NCI-H2171 (cell line): ENCODE measurements around the gene TTC28.

Source experiments
- DNase-seq: peaks from one replicate; lab custom pipeline; 2025; lab: John Stamatoyannopoulos, UW

The TTC28 gene

DNA sequence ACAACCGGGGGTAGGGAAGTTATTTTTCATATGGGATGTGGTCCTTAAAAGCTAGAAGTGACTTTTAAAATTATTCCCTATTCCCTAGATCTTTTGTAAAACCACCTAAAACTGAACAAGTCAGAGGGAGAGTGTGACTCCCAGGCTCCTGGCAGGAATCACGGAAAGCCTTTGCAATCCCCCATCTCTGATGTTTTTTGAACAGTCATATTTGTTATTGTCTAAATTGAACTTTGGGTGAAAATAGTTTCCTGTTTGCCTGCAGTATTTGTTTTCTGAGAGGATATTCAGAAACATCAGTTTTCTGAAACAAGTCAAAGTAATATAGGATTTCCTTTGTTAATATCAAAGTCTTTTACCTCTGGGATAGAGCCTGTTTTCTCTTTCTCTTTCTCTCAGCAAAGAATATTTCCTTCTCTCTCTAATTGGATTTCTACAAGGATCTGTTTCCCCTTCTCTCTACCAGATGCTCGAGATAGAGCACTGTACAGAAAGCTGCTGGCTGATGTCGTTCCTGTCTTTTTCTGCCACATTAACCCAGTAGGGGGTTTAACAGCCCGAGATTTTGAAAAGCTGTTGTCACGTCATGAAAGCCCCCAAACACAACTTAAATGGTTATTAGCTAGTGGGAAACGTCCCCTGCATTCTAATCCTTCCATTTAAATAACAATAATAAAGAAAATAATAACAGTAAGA lies 628.4 kb downstream of the TTC28 start:
- no peak for DNase-seq

DNA sequence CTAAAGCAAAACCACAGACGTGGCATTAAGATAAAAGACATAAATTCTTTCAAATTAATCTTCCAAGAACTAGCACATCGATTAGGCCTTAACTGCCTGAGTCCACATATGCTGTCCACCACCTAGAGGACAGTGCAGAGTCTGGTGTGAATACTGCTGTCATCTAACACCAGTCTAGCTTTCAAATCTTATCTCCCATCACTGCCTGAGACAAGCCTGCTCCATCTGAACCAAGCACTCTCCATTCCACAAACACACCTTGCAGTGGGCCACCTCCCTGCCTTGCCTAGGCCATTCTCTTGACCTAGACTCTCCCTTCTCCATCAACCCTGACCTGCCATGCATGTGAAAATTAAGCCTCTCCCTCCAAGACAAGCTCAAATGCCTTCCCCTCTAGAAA lies 631.1 kb downstream of the TTC28 start:
- no peak for DNase-seq

DNA sequence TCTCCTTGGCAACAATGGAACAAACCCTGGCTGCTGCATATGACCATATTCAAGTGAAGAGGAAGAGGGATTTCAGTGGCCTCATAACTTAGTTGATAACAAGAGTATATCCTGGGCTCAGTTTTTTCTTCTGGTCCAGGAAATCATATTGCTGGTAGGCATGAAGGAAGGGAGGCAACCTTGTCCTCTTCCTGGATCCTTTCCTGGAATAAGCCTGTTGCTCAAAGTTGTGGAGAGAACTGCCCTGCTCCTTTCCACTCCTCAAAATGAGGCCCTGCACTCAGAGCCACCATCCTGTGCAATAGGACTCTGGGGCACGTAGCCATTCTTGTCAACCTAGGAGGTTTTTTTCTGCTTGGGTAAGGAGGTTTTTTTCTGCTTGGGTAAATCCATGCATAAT lies 631.9 kb downstream of the TTC28 start:
- DNase-seq, result no peak

DNA sequence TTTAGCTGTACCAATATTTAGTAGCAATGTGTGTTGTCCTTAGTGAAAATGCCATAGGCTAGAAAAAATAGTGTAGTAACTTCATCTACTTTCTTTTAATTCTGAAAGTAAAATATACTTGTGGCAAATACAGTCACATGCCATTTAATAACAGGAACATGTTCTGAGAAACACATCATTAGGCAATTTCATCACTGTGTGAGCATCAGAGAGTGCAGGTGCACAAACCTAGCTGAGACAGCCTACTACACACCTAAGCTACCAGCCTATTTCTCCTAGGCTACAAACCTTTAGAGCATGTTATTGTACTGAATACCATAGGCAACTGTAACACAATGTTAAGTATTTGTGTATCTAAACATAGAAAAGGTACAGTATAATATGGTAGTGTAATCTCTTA lies 633.5 kb downstream of the TTC28 start:
- no peak for DNase-seq

- no peak for DNase-seq
Measured at GRCh38 chr22:28044546-28045173, 635.0 kb downstream of the TTC28 start.

GRCh38 chr22:28043266-28043665 lies 636.4 kb downstream of the TTC28 start:
- DNase-seq, result no peak

- DNase-seq, result peak; percentile 100
Measured at GRCh38 chr22:28034760-28035401, 644.8 kb downstream of the TTC28 start.

DNA sequence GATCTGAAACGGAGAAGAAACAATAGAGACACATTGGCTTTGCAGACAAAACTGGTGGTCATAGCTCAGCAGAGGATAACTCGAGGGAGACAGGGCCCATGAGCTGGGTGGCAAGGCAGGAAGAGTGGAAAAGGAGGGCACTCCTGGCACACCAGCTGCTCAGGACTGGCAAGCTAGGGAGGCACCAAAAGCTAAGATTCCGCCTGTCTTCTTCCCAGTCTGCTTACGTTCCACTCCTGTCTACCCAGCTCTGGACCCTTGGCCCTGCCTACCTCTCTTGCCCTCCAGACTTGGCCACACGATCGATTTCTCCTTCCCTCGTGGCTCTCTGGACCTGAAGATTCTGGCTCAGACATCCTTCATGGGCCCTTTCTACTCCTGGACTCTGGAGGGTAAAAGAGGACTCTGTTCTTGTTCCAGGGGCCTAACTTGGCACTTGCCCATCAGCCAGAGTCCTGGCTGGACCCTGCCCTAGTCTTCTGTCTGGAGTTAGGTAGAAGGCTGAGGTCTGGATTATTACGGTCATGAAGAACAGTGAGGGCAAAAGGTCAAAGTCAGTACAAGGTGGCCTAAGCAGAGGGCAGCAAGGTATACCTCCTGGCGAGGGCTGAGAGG lies 645.4 kb downstream of the TTC28 start:
- no peak for DNase-seq

DNA sequence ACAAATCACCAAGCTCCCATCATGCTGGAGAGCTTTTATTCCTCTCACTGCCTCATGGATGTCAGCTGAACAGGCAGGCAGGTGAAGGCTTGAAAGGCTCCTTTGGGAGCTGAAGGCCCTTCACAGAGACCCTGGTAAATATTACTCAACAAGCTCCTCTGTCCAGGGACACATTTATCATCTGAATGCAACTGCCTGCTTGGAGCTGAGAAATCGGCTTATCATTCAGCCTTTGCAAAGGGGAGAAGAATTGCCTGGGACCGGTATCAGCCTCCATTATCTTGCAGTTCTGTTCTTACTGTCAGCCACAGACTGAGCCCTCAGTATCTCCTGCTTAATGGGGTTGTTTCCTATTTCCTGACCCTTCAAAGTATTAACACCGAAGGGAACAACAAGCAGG lies 646.8 kb downstream of the TTC28 start:
- DNase-seq, result no peak

DNA sequence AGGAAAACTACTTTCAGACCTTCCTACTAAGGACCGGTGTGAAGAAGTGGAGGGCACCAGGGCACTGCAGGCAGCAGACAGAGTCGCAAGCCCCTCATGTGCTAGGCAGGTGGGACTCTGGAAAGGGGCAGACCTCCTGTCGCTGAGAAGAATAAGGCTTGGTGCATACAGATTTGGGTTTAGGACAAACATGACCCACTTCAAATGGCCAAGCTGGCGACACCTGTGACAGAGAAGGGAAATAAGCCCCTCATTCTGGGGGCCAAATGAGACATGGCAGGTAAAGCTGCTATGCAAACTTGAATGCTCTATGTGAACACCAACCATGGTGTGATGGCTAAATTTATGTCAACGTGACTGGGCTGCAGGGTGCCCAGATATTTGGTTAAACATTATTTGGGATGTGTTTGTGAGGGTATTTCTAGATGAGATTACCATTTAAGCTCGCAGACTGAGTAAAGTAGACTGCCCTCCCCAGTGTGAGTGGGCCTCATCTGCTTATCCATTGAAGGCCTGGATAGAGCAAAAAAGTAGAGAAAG lies 648.2 kb downstream of the TTC28 start:
- DNase-seq, result no peak

DNA sequence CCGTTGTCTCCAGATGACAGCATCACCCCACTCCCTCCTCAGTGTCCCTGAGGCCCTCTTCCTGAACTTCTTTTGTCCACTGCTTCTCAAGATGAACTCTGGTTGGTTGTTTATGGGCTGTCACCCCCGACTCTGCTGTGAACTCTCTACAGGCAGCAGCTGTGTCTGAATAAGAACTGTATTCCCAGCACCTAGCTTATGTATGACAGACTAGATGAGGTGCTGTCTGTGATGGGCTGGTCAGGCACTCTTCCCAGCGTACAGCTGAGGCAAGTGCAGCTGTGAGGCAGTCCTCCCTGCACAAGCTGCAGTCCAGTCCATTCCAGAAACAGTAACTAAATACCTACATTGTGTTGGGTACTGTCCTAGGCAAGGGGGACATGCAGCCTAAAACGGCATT lies 649.2 kb downstream of the TTC28 start:
- no peak for DNase-seq

DNA sequence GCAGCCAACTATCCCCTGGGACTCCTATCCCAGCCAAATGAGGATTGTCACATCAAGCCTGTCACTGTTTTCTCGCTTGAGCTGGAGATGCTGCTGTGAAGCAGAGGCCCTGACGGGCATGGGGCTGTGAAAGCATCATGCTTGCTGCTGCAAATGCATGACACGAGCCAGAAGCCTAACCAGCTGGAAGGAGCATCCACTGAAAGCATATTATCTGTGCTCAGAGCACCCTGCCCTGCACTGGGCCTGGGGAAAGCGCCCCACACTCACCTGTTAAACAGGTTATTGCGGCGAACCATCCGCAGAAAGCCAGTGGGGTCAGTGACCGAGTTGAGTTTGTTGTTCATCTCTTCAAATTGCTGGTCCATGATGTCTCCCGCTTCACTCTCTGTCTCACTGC lies 649.7 kb downstream of the TTC28 start:
- DNase-seq, result peak; percentile 42

DNA sequence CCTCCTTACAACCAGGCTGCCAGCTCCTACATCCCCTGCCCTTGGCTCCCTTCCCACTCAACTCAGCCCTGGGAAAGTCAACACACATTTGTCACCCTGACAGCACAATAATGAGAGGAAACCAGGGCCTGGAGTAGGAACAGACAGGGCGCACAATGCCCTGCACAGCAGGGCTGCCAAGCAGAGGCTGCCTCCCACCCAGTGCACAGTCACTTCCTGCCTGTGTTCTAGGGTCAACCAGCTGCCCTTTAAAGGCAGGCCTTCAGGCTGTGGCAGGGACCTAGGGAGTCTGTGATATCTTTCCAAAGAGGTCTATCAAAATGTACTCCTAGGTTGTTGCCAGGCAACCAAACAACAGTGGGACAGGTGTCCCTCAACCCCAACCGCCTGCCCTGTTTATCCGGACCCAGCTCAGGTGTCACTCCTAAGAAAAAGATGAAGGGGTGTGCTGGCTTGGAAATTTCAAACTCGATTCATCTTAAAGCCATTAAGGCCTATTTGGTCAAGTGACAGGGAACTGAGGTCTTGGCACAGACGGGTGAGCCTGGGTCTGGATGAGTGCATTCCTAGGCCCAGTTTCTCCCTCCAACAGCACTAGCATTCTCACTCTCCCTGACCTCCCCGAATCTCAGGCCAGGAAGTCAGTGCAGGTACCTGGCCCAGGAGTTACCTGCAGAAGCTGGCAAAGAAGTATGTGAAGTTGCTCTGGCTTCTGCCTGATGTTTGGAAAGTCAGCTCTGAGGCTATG lies 650.3 kb downstream of the TTC28 start:
- DNase-seq, result peak; percentile 74

DNA sequence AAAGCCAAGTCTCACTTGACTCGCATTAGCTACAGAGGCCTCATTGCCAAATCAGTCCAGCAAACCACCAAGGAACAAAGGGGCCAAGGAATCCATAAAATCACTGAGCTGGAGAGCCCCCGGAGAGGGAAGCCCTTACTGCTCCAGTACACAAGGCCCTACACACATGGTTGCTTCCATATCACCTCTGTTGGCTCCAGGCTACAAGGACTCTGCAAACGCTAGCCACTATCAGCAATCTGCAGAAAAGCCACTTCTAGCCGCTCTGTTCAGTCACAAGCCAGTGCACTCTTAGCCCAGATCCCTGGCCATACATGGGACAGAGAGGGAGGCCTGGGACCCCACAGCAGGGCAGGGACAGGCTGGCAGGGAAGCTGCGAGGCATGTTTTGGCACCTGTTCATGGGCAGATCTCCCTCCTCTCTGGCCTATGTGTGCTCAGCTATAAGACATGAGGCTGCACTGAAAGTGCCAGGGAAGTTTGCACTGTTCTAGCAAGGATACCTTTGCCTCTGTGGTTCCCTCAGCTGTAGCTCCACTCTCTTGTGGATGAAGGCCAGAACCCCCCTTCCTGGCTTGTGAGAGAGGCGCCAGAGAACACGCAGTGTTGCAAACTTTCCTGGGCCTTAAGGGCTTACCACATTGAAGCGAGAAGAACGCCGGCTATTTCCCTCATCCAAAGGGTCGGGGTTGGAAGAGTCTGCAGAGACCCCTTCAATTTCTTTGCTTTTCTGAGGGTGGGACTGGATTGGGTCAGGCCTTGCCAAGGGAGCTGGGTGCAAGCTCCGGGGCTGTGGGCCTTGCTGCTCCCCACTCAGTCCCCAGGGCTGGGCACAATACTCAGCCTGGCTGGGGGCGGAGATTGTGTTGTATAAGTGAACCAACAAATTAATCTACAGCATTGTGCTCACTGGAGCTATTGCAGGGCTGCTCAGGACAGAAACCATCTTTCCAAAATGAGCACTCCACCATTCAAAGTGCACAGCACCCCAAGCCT lies 651.9 kb downstream of the TTC28 start:
- no peak for DNase-seq

DNA sequence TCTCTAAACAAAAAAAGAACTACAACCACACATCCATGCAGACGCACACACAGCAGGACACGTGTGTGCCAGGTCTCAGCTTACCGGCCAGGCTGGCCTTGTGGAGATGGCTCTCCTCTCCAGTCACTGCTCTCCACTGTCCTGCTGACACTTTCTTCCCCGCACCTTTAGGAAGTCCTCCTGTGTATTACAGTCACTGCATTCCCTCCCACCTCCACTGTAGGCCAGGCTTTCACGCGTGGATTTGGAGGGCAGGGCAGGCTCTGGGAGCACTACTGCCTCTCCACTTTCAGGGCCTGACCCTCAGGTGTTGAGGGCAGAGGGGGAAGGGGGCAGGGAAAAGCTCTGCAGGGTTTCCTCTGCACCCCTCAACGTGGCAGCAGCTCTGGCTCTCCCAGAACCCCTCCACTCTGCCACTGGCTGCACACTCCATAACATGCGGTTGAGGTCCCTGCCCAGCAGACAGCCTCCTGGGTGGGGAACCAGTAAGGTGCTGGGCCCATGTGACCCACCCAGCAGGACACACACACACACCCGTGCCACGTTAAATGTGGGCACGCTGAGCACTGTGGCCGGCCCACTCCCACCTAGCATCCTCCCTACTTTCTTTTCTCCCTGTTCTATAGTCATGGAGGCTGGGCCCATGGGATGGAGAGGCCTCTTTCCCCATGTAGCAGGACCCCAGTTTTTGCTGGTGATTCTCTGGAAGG lies 653.6 kb downstream of the TTC28 start:
- DNase-seq, result no peak

GRCh38 chr22:28025333-28025732 lies 654.3 kb downstream of the TTC28 start:
- DNase-seq, result no peak

- DNase-seq, result no peak
Measured at GRCh38 chr22:28024422-28024888, 655.2 kb downstream of the TTC28 start.

DNA sequence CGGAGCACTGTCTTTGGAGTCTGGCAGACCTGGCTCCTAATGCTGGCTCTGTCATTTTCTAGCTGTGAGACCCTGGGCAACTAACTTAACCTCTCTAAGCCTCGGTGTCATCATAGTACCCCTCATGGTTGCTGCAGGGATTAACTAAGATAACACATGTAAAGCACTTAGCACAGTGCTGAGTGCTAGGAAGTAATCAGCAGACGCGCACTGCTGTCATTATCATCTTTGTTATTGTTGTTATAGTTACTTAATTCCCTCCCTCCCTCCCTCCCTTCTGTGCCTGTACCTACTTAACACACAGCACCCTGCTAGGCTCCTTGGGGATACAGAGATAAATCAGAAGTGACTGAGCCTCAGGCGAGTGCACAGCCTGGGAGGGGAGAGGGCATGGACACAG lies 655.9 kb downstream of the TTC28 start:
- no peak for DNase-seq

DNA sequence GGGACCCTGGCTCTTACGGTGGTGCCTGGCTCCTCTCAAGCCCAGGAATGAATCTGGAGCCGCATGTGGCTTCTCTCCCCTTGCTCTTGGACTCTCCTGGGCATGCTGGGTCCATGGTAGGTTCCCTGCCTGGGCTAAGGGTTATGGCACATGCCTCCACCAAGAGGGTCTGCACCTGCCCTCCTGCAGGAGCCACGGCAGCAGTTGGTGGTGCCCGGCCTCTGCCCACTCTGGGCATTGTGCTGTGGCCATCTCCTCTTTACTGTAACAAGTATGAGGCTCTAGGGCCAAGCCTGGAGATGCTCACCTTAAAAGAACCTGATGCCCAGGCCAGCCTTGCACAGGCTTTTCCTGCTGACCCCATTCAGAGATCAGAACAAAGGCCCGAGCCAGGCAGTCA lies 656.6 kb downstream of the TTC28 start:
- no peak for DNase-seq
